Adrenal gland (tissue), 12 donors: Measurements from ENCODE around the gene KLHL36. TPM values are rescaled to one million over a fixed set of nuclear protein-coding genes. Genes with fewer than 3 reads are reported as not detected.
A peak's percentile ranks its signal among the peaks of the same experiment; 100 is the strongest.

Experiments used
- DNase-seq, 7 donors: peaks; one replicate each; pipeline ENCODE4 v3.0.0-alpha.2; 2019 to 2020
- H3K27ac ChIP-seq, 5 donors: fragments of 200-600 bp; sonication (generic) in 4 of 5; 1 replicate in 3 of 5; 2 replicates in 2 of 5; pipeline versions ENCODE4 v1.5.1 to v1.8.0; 2016 to 2020; ENCODE audit warnings: mild to moderate bottlenecking in 1 of 5
- H3K27me3 ChIP-seq: fragments of 200-600 bp; 2 replicates; pipeline ENCODE4 v1.8.0; 2021
- H3K36me3 ChIP-seq, 2 donors: fragments of 200-600 bp; replicated peaks in 1 of 2; 1 replicate in 1 of 2; 2 replicates in 1 of 2; pipeline versions ENCODE4 v1.5.1 to v1.8.0; 2018 to 2022
- H3K4me1 ChIP-seq, 2 donors: fragments of 200-600 bp; replicated peaks in 1 of 2; 1 replicate in 1 of 2; 2 replicates in 1 of 2; pipeline versions ENCODE4 v1.5.1 to v1.8.0; 2018 to 2021
- H3K4me3 ChIP-seq, 4 donors: fragments of 200-600 bp; sonication (generic) in 3 of 4; one replicate each; pipeline ENCODE4 v1.5.1; 2016 to 2018
- H3K9me3 ChIP-seq, 3 donors: fragments of 200-600 bp; sonication (generic) in 1 of 3; replicated peaks in 1 of 3; 1 replicate in 2 of 3; 2 replicates in 1 of 3; pipeline versions ENCODE4 v1.5.1 to v1.8.0; 2016 to 2021
- POLR2A ChIP-seq, 2 donors: fragments of 450-650 bp; IDR thresholded peaks; one replicate each; pipeline ENCODE4 v1.6.1; 2017; ENCODE audit warnings: antibody characterized with exemption in 2 of 2, mild to moderate bottlenecking in 2 of 2, moderate library complexity in 1 of 2
- WGBS, 4 donors: extraction: QIAGEN DNeasy Blood & Tissue Kit in 2 of 4; methylation state at CpG; one replicate each; pipeline versions ENCODE4 v1.1.5 to v1.1.7; 2013 to 2017; 5-methylcytosine and 5-hydroxymethylcytosine counted together
- intact Hi-C, 2 donors: fragments of 100-400 bp; cut with DNase I; formaldehyde crosslinking; loops; one replicate each; pipeline versions ENCODE4 v1.14.1 to v1.15.0; 2022 to 2023
- polyA plus RNA-seq, 3 donors: library from polyadenylated mRNA; stranded (reverse); fragments of 200-250 nt in 2 of 3; fragments of 350-450 nt in 1 of 3; fragmentation: Illumina TruSeq in 1 of 3; extraction: RNeasy Lipid Tissue Mini Kit (QIAGEN cat#74804) in 1 of 3; gene quantifications; one replicate each; pipeline ENCODE4 v1.2.3, GENCODE V29; 2013 to 2014
- total RNA-seq, 9 donors: library from RNA; depleted of rRNA in 4 of 9; stranded (reverse); fragments of >200 nt in 4 of 9; fragments of 120-200 nt in 1 of 9; fragmentation: NEBNext Ultra II Directional in 1 of 9; extraction: Animal tissue kit (Norgen Biotek cat#: 25700) in 1 of 9; gene quantifications; one replicate each; pipeline versions ENCODE4 v1.1.0 to v1.2.4, GENCODE V29; 2013 to 2023
- TF ChIP-seq, protein P1 (sequence below), 6 experiments: fragments of 450-650 bp in 4 of 6; fragments of 200-600 bp in 2 of 6; sonication (generic) in 1 of 6; IDR thresholded peaks; 1 replicate in 5 of 6; 2 replicates in 1 of 6; pipeline versions ENCODE4 v1.5.1 to v1.8.0; 2016 to 2021; ENCODE audit warnings: antibody characterized with exemption in 6 of 6, mild to moderate bottlenecking in 2 of 6, moderate library complexity in 1 of 6
- donor health status: healthy with polysubstance abuse.
- donor health status: Bipolar disorder and iron deficiency.
- donor health status: DM: yes; HTN: yes; CAD: no.
- donor health status: DM: no; HTN: no; CAD: no.
- donor health status: DM: no; HTN: no; CAD: no.
- donor health status: DM: yes; HTN: yes; CAD: no.

The KLHL36 gene
- total and polyA plus RNA-seq, 12 donors: 10.7 to 81.6 (median 54.7) TPM

DNA sequence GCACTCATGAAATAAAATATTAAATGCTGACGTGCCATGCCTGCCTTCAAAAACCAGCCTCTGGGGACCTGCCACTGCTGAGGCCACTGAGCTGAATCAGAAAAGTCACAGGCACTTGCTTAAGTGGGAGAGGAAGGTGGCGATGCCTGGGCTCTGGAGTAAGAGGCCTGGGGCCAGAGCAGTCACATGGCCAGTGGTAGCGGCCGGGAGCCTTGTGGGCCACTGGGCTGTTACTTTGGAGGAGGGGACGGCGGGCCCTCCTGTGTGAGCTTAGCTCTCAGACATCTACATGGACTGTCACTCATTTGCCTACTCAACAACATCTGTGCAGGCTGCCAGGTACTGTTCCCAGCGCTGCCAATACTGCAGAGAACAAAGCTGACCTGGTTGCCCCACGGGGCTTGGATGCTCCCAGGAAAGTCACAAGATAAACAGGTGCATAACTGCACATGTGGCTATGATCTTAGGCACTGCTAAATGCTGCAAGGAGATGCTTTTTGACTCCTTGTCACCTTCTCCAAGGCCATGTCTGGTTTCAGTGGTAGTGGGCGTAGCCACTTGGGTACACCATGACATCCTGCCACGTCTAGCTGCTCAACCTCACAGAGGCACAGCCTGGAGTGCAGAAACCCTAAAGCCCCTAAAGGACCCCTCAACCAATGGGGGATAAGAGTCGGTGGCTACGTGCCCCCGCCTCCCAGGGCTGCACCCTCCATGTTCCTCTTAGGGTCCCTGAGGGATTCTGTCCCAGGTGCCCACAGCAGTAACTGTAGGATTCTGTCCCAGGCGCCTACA, 42.0 kb upstream of the KLHL36 start:
- H3K4me3 ChIP-seq: no peak overlapping the region
- no peaks in the 10 kb centered on the region for H3K9me3 ChIP-seq
- H3K27me3 ChIP-seq: no peaks in the 10 kb centered on the region
- H3K27ac ChIP-seq: no peak overlapping the region
- DNase-seq: no peak
- intact Hi-C loops: no loop called here
- H3K36me3 ChIP-seq: no peaks in the 10 kb centered on the region
- WGBS, 4 donors: 84 to 92% (median 86%) methylated on average over 5 to 14 of the region's 14 CpGs
- peaks cover 0 to 30% of the 10 kb centered on the region in 2 donors for H3K4me1 ChIP-seq
- TF ChIP-seq, protein P1, sequence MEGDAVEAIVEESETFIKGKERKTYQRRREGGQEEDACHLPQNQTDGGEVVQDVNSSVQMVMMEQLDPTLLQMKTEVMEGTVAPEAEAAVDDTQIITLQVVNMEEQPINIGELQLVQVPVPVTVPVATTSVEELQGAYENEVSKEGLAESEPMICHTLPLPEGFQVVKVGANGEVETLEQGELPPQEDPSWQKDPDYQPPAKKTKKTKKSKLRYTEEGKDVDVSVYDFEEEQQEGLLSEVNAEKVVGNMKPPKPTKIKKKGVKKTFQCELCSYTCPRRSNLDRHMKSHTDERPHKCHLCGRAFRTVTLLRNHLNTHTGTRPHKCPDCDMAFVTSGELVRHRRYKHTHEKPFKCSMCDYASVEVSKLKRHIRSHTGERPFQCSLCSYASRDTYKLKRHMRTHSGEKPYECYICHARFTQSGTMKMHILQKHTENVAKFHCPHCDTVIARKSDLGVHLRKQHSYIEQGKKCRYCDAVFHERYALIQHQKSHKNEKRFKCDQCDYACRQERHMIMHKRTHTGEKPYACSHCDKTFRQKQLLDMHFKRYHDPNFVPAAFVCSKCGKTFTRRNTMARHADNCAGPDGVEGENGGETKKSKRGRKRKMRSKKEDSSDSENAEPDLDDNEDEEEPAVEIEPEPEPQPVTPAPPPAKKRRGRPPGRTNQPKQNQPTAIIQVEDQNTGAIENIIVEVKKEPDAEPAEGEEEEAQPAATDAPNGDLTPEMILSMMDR (IDR thresholded peaks at IDR 0.05): no peak
- TF ChIP-seq POLR2A (IDR thresholded peaks at IDR 0.05): no peak

DNA sequence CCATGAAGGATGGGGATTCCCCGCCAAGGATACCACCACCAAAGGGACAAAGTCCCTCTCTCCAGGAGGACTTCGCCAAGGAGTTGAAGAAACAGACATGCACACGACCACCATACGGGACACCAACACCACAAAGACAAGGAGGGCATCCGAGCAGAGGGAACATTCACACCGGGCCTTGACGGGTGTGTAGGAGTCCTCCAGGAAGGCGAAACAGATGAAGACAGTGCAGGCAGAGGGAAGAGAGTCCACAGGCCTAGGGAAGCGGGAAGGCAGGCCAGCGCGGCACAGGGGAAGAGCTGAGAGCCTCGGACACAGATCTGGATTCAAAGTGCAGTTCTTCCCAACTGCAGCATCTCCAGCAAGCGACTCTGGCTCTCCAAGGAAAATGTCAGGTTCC, 41.2 kb upstream of the KLHL36 start:
- intact Hi-C loops: no loop called here
- H3K27ac ChIP-seq: peak overlapping the region in 1 of 5 donors; percentile 53
- no peaks in the 10 kb centered on the region for H3K27me3 ChIP-seq
- H3K36me3 ChIP-seq: no peaks in the 10 kb centered on the region
- H3K9me3 ChIP-seq: no peaks in the 10 kb centered on the region
- WGBS, 4 donors: 94 to 96% (median 95%) methylated on average over 13 of the region's 13 CpGs
- TF ChIP-seq POLR2A (IDR thresholded peaks at IDR 0.05): no peak
- TF ChIP-seq, protein P1 (IDR thresholded peaks at IDR 0.05): no peak
- no peak overlapping the region for H3K4me3 ChIP-seq
- DNase-seq: no peak
- H3K4me1 ChIP-seq: peaks cover 0 to 30% of the 10 kb centered on the region in 2 donors

DNA sequence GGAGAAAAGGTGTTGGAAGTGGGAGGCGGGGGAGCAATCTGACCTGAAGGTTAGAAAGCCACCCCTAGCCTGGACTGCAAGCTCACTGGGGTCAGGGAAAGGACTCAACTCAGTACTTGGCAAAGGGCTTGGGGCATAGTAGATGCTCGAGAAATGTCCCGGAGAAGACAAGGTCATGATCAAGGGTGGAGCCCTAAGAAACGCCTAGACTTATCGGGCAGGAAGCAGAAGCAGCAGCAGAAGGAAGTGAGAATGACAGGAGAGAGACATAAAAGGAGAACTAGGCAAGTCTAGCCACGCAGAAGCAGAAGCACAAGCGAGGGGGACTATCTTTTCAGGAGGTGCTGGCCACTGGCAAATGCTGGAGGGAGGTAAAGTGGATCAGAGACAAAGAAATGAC, 40.6 kb upstream of the KLHL36 start:
- Histone ChIP-seq H3K4me1 (peaks cover 0 to 26% of the 10 kb centered on the region in 2 donors), H3K27ac (peak overlapping the region in 2 of 5 donors; percentile 26 to 53)
- no peak for TF ChIP-seq POLR2A (IDR thresholded peaks at IDR 0.05)
- TF ChIP-seq, protein P1 (IDR thresholded peaks at IDR 0.05): no peak

DNA sequence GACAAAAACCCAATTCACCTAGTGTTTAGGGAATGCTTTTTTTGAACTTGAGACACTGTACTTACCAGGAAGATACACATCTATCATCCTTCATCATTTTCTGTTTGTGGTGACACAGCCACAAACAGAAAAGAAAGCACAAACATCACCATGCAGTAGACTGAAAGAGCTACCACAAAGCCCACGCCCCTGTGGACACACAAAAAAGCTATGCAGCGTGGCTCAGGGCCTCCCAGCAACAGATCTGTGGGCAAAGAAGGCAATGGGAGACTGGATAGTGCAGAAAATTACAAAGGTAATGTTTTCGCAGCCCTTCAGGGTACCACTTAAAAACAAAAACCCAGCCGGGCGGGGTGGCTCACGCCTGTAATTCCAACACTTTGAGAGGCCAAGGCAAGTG, 40.0 kb upstream of the KLHL36 start:
- no peak for TF ChIP-seq POLR2A (IDR thresholded peaks at IDR 0.05)
- TF ChIP-seq, protein P1 (IDR thresholded peaks at IDR 0.05): no peak
- Histone ChIP-seq H3K27ac (peak overlapping the region in 1 of 5 donors; percentile 29), H3K4me3 (no peak overlapping the region), H3K4me1 (peaks cover 0 to 20% of the 10 kb centered on the region in 2 donors), H3K9me3 (no peaks in the 10 kb centered on the region), H3K36me3 (no peaks in the 10 kb centered on the region), H3K27me3 (no peaks in the 10 kb centered on the region)
- intact Hi-C loops: no loop called here
- DNase-seq: no peak
- WGBS, 4 donors: 73 to 88% (median 85%) methylated on average over 6 of the region's 6 CpGs

More for the DNA sequence above, 40.6 kb upstream of the KLHL36 start:
- Histone ChIP-seq H3K36me3 (no peaks in the 10 kb centered on the region), H3K27me3 (no peaks in the 10 kb centered on the region), H3K4me3 (no peak overlapping the region), H3K9me3 (no peaks in the 10 kb centered on the region)
- WGBS, 4 donors: 50 to 68% (median 59%) methylated on average over 7 of the region's 7 CpGs
- intact Hi-C loops: no loop called here
- no peak for DNase-seq
